Uterus (tissue), 2 donors: ENCODE measurements around the gene CDH2.

ENCODE experiments used
- POLR2A ChIP-seq, 2 donors: fragments of 450-650 bp; IDR thresholded peaks; one replicate each; pipeline ENCODE4 v1.6.1; 2016; ENCODE audit warnings: antibody characterized with exemption in 2 of 2, mild to moderate bottlenecking in 1 of 2, moderate library complexity in 1 of 2
- TF ChIP-seq, protein P1 (sequence below), 4 experiments: fragments of 200-600 bp in 2 of 4; fragments of 450-650 bp in 2 of 4; sonication (generic) in 2 of 4; IDR thresholded peaks; one replicate each; pipeline ENCODE4 v1.5.1; 2016 to 2019; ENCODE audit warnings: antibody characterized with exemption in 4 of 4, mild to moderate bottlenecking in 2 of 4, moderate library complexity in 1 of 4

GRCh38 chr18:28175930-28176697, 816 bp downstream of the CDH2 start:
- TF ChIP-seq, protein P1, sequence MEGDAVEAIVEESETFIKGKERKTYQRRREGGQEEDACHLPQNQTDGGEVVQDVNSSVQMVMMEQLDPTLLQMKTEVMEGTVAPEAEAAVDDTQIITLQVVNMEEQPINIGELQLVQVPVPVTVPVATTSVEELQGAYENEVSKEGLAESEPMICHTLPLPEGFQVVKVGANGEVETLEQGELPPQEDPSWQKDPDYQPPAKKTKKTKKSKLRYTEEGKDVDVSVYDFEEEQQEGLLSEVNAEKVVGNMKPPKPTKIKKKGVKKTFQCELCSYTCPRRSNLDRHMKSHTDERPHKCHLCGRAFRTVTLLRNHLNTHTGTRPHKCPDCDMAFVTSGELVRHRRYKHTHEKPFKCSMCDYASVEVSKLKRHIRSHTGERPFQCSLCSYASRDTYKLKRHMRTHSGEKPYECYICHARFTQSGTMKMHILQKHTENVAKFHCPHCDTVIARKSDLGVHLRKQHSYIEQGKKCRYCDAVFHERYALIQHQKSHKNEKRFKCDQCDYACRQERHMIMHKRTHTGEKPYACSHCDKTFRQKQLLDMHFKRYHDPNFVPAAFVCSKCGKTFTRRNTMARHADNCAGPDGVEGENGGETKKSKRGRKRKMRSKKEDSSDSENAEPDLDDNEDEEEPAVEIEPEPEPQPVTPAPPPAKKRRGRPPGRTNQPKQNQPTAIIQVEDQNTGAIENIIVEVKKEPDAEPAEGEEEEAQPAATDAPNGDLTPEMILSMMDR (IDR thresholded peaks at IDR 0.05) = no peak
- TF ChIP-seq POLR2A (IDR thresholded peaks at IDR 0.05) = no peak
